Heart right ventricle (tissue), 16 donors: ENCODE results near the gene ARGLU1. TPM values are rescaled to one million over a fixed set of nuclear protein-coding genes. Genes with fewer than 3 reads are reported as not detected.

Experiments used
- ATAC-seq, 8 donors: fragments of 200-7000 bp; cut with Tn5 transposase; one replicate each; pipeline ENCODE4 v1.9.1; 2020; ENCODE audit warnings: mild to moderate bottlenecking in 8 of 8, moderate library complexity in 8 of 8, moderate number of reproducible peaks in 1 of 8
- DNase-seq, 2 donors: peaks; one replicate each; pipeline ENCODE4 v3.0.0-alpha.2; 2020
- H3K27ac ChIP-seq, 10 donors: fragments of 200-600 bp; sonication (generic) in 2 of 10; one replicate each; pipeline versions ENCODE4 v1.5.0 to v1.8.0; 2020 to 2022; ENCODE audit warnings: mild to moderate bottlenecking in 3 of 10
- H3K27me3 ChIP-seq, 7 donors: fragments of 200-600 bp; one replicate each; pipeline ENCODE4 v1.8.0; 2021 to 2022; ENCODE audit warnings: mild to moderate bottlenecking in 2 of 7
- H3K36me3 ChIP-seq, 9 donors: fragments of 200-600 bp; sonication (generic) in 1 of 9; one replicate each; pipeline versions ENCODE4 v1.5.0 to v1.8.0; 2020 to 2022; ENCODE audit warnings: mild to moderate bottlenecking in 2 of 9
- H3K4me1 ChIP-seq, 9 donors: fragments of 200-600 bp; sonication (generic) in 1 of 9; one replicate each; pipeline versions ENCODE4 v1.5.0 to v1.8.0; 2020 to 2022; ENCODE audit warnings: mild to moderate bottlenecking in 4 of 9
- H3K4me3 ChIP-seq, 10 donors: fragments of 200-600 bp; sonication (generic) in 2 of 10; one replicate each; pipeline versions ENCODE4 v1.5.0 to v1.8.0; 2020 to 2022; ENCODE audit warnings: mild to moderate bottlenecking in 7 of 10, moderate library complexity in 2 of 10
- H3K9me3 ChIP-seq, 11 donors: fragments of 200-600 bp in 10 of 11; sonication (generic) in 2 of 11; one replicate each; pipeline versions ENCODE4 v1.5.0 to v1.8.0; 2013 to 2022; ENCODE audit warnings: mild to moderate bottlenecking in 2 of 11, control low read depth in 1 of 11, moderate library complexity in 1 of 11
- WGBS, 2 donors: extraction: QIAGEN DNeasy Blood & Tissue Kit; methylation state at CpG; one replicate each; pipeline ENCODE4 v1.1.7; 2013; ENCODE audit warnings: inconsistent platforms in 1 of 2; 5-methylcytosine and 5-hydroxymethylcytosine counted together
- intact Hi-C, 10 donors: fragments of 100-400 bp; cut with DNase I; formaldehyde crosslinking; loops; one replicate each; pipeline versions ENCODE4 v1.11.1 to v1.14.2; 2022
- polyA plus RNA-seq, 2 donors: library from polyadenylated mRNA; stranded (reverse); fragments of 200-250 nt; gene quantifications; one replicate each; pipeline ENCODE4 v1.2.3, GENCODE V29; 2013
- total RNA-seq, 10 donors: library from RNA; stranded (reverse); fragmentation: NEBNext Ultra II Directional in 3 of 10; extraction: Animal tissue kit (Norgen Biotek cat#: 25700) in 3 of 10; gene quantifications; one replicate each; pipeline versions ENCODE4 v1.2.1 to v1.2.4, GENCODE V29; 2021 to 2023
- TF ChIP-seq, protein P1 (sequence below), 9 donors: fragments of 200-600 bp; sonication (generic) in 2 of 9; IDR thresholded peaks; one replicate each; pipeline versions ENCODE4 v1.5.0 to v1.8.0; 2021 to 2022; ENCODE audit warnings: antibody characterized with exemption in 9 of 9, mild to moderate bottlenecking in 5 of 9, moderate library complexity in 1 of 9
- donor health status: Arrhythmogenic right ventricular cardiomyopathy.
- donor health status: ischemic (EF 13 %, LVEDD 7.1; RV severe dilation, severe dysfunction).
- donor health status: healthy with polysubstance abuse.
- donor health status: DM: no; HTN: yes; CAD: no.
- donor health status: DM: no; HTN: no; CAD: no.
- donor health status: ischemic (EF 25% LVEDD 6.9; RV normal size, moderate dysfunction).
- donor health status: ischemic (EF 25% LVEDD 5.7; RV mildly dilated, moderate dysfunction).
- donor health status: healthy.
- donor health status: DM: yes; HTN: yes; CAD: no.
- donor health status: Ischemic cardiomyopathy.
- donor health status: ischemic (EF 35%, LVEDD 5.7; RV mildly dilated, moderate dysfunction).
- donor health status: nonischemic (EF 11% LVEDD 7.7; RV severe dilation, severe dysfunction).
- donor health status: DM: yes; HTN: yes; CAD: no.
- donor health status: PGD.
- donor health status: ischemic (EF 29% LVEDD 5.4; RV normal size, mild dysfunction).
- donor health status: nonischemic (EF 23%, LVEDD 6.1; RV moderate dilation, normal function).

ARGLU1 gene
- total and polyA plus RNA-seq, 12 donors, result 19.1 to 148 (median 29.6) TPM

DNA sequence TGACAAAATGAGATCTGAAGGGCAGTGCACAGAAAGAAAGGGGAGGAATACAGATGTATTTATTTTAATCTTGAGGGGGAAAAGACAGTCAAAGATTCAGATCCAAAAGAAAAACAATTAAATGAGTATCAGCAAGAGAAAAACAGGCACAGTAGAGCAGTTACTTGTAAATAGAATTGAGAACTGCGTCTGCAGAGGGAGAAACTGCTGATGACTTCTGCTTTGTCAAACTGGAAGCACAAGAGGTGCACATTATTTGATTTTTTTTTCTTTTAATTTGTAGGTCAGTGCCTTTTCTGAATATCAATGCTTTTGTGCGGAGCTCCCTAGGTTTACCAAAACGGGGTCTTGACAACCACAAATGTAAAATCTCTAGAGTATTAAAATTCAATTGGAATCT lies 69.8 kb downstream of the ARGLU1 start:
- Histone ChIP-seq H3K27me3 (peaks cover 0 to 15% (median 0%) of the 10 kb centered on the region in 7 donors), H3K4me3 (no peak overlapping the region), H3K36me3 (peaks cover 0 to 25% (median 6%) of the 10 kb centered on the region in 9 donors), H3K9me3 (no peaks in the 10 kb centered on the region), H3K27ac (peak overlapping the region in 5 of 10 donors; percentile 8 to 89 (median 77)), H3K4me1 (peaks cover 0 to 87% (median 36%) of the 10 kb centered on the region in 9 donors)
- DNase-seq, result no peak
- WGBS, 2 donors, result 56 to 74% methylated on average over 3 of the region's 3 CpGs
- ATAC-seq, result no peak
- intact Hi-C loops, result loop anchor here in 1 of 10 donors (5.0 kb wide), 1 partner anchor 34 kb away; no protein-coding TSS in a partner anchor
- TF ChIP-seq, protein P1, sequence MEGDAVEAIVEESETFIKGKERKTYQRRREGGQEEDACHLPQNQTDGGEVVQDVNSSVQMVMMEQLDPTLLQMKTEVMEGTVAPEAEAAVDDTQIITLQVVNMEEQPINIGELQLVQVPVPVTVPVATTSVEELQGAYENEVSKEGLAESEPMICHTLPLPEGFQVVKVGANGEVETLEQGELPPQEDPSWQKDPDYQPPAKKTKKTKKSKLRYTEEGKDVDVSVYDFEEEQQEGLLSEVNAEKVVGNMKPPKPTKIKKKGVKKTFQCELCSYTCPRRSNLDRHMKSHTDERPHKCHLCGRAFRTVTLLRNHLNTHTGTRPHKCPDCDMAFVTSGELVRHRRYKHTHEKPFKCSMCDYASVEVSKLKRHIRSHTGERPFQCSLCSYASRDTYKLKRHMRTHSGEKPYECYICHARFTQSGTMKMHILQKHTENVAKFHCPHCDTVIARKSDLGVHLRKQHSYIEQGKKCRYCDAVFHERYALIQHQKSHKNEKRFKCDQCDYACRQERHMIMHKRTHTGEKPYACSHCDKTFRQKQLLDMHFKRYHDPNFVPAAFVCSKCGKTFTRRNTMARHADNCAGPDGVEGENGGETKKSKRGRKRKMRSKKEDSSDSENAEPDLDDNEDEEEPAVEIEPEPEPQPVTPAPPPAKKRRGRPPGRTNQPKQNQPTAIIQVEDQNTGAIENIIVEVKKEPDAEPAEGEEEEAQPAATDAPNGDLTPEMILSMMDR (IDR thresholded peaks at IDR 0.05), result no peak

DNA sequence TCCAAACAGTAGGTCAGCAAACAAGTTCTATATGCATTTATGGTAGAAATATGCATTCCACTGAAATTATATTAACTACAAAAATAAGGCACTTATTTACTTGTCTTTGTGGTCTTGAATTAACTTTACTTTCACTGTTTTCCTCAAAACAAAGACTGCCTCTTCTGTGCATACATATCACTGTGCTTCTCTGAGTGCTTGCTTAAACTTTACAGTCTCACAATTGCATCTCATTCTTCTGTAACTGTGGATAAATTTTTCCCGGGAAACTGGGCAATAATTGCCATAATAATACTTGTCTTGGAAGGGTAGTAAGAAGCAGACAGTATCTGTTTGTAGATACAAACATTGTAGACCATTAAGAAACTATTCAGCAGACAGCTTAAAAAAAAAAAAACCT lies 70.9 kb downstream of the ARGLU1 start:
- H3K27ac ChIP-seq, result peak overlapping the region in 8 of 10 donors; percentile 64 to 89 (median 69)
- intact Hi-C loops, result loop anchor here in 1 of 10 donors (5.0 kb wide), 1 partner anchor 35 kb away; no protein-coding TSS in a partner anchor
- no peaks in the 10 kb centered on the region for H3K9me3 ChIP-seq
- peaks cover 0 to 90% (median 45%) of the 10 kb centered on the region in 9 donors for H3K4me1 ChIP-seq
- H3K27me3 ChIP-seq, result peaks cover 0 to 23% (median 0%) of the 10 kb centered on the region in 7 donors
- TF ChIP-seq, protein P1 (IDR thresholded peaks at IDR 0.05), result no peak
- H3K36me3 ChIP-seq, result peaks cover 0 to 36% (median 13%) of the 10 kb centered on the region in 9 donors
- H3K4me3 ChIP-seq, result no peak overlapping the region
- ATAC-seq (no peak), DNase-seq (no peak)
- WGBS, 2 donors, result 41 to 60% methylated on average over 1 of the region's 1 CpG

DNA sequence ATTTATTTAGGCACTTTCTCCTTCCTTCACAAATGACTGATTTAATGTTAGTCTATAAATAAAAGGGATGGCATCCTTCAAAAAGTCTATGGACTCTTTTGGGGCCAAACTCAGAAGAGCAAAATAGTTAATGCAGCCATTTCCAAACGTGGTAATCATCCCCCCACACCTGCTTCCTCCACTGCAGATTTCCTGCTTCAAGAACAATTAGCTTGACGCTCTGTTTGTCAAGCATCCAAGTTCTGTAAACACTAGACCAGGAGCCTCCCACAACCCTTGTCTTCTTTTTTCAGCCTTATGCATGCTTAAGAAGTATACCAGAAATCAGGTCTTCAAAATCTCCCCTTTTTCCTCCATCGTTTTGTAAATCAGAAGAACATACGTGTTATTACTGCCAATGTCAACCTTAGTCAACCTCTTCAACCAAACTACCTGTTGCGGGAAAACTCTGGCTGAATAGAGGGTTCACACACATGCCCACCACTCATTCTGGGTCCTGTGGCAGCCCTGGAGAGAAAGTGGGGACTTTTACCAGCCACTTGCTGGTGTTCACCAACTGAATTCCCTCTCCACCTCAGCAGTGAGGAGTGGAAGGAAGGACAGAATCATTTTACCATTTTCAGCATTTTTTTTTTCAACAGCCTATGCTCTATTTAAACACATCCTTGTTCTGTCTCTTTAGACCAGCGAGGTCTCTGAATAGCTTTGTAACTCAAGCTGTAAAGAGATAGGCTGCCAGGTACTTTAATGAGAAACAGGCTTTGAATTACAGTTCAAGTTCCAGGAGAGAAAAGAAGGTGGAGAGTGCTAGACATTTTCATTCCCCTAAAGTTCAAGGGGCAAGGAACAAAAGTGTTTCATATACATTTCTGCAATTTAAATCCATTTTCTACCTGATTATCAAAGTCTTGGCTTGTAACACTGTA lies 71.6 kb downstream of the ARGLU1 start:
- peak; percentile 70 to 91 (median 84) for ATAC-seq
- Histone ChIP-seq H3K4me3 (peak overlapping the region in 1 of 10 donors; percentile 8), H3K27me3 (peaks cover 0 to 30% (median 0%) of the 10 kb centered on the region in 7 donors), H3K4me1 (peaks cover 0 to 92% (median 53%) of the 10 kb centered on the region in 9 donors), H3K27ac (peak overlapping the region; percentile 64 to 89 (median 70)), H3K36me3 (peaks cover 0 to 38% (median 13%) of the 10 kb centered on the region in 9 donors), H3K9me3 (no peaks in the 10 kb centered on the region)
- peak in 1 of 2 donors; percentile 83 for DNase-seq
- WGBS, 2 donors, result 54 to 76% methylated on average over 6 of the region's 6 CpGs
- TF ChIP-seq, protein P1 (IDR thresholded peaks at IDR 0.05), result no peak
- intact Hi-C loops, result loop anchor here in 1 of 10 donors (5.0 kb wide), 1 partner anchor 36 kb away; no protein-coding TSS in a partner anchor

DNA sequence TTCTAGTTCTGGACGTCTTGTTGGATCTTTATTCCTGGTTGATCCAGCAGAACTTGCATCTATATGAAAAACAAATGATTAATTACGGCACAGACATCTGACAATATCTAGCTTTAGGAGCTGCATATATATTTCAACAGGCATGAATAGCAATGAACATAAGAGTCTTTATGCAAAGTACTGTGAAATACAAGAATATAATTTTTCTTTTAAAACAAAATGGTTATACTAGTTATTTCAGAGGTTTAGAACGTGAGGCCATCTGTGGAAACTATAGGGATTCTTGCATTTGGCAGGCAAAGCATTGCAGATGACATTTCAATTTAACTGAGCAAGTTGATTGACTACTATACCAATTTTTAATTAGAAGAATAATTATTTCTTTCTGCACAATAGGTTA lies 73.0 kb downstream of the ARGLU1 start:
- Histone ChIP-seq H3K4me1 (peaks cover 0 to 92% (median 49%) of the 10 kb centered on the region in 9 donors), H3K9me3 (no peaks in the 10 kb centered on the region), H3K27ac (peak overlapping the region in 3 of 10 donors; percentile 29 to 69 (median 63)), H3K27me3 (peaks cover 0 to 36% (median 0%) of the 10 kb centered on the region in 7 donors), H3K4me3 (no peak overlapping the region), H3K36me3 (peaks cover 0 to 51% (median 13%) of the 10 kb centered on the region in 9 donors)
- intact Hi-C loops, result loop anchor here in 1 of 10 donors (5.0 kb wide), 2 partner anchors 37 to 422 kb away; no protein-coding TSS in a partner anchor
- 87 to 89% methylated on average over 3 of the region's 3 CpGs for WGBS, 2 donors
- TF ChIP-seq, protein P1 (IDR thresholded peaks at IDR 0.05), result no peak
- no peak for ATAC-seq
- no peak for DNase-seq
